ENCODE results near the gene NPAS3. TPM values are rescaled to one million over a fixed set of nuclear protein-coding genes. Genes with fewer than 3 reads are reported as not detected.
A peak's percentile ranks its signal among the peaks of the same experiment; 100 is the strongest.

The NPAS3 gene
- total RNA-seq, 4 donors from 2014 or later: 0.51 to 15.2 (median 6.6) TPM

- Histone ChIP-seq H3K27me3 (peaks cover 11 to 25% of the 10 kb centered on the region in 2 donors), H3K9me3 (no peaks in the 10 kb centered on the region), H3K27ac (no peak overlapping the region), H3K4me3 (peak overlapping the region; percentile 27 to 41), H3K36me3 (no peaks in the 10 kb centered on the region), H3K4me1 (peaks cover 0 to 16% of the 10 kb centered on the region in 2 donors)
- no peak for TF ChIP-seq POLR2A (IDR thresholded peaks at IDR 0.05)
- no peak for TF ChIP-seq CTCF (IDR thresholded peaks at IDR 0.05)
- intact Hi-C loops (cut with DNase I; ENCODE audit: low total_unique reads): no loop called here
- DNase-seq: peak; percentile 23 to 25
These were observed 4.4 kb upstream of the NPAS3 start for GRCh38 chr14:32934073-32934880.

GRCh38 chr14:32934881-32935633 lies 3.6 kb upstream of the NPAS3 start:
- peak; percentile 17 to 20 for DNase-seq
- TF ChIP-seq POLR2A (IDR thresholded peaks at IDR 0.05) (no peak), CTCF (IDR thresholded peaks at IDR 0.05) (no peak)
- Histone ChIP-seq H3K27ac (no peak overlapping the region), H3K4me3 (peak overlapping the region; percentile 27 to 41), H3K4me1 (peaks cover 0 to 16% of the 10 kb centered on the region in 2 donors), H3K36me3 (no peaks in the 10 kb centered on the region), H3K9me3 (no peaks in the 10 kb centered on the region), H3K27me3 (peaks cover 11 to 25% of the 10 kb centered on the region in 2 donors)
- intact Hi-C loops (cut with DNase I; ENCODE audit: low total_unique reads): no loop called here

- H3K4me1 ChIP-seq: peaks cover 0 to 7% of the 10 kb centered on the region in 2 donors
- DNase-seq: peak; percentile 80 to 82
- intact Hi-C loops (cut with DNase I; ENCODE audit: low total_unique reads): no loop called here
- H3K36me3 ChIP-seq: no peaks in the 10 kb centered on the region
- H3K9me3 ChIP-seq: no peaks in the 10 kb centered on the region
- peak overlapping the region; percentile 87 to 88 for H3K27ac ChIP-seq
- TF ChIP-seq CTCF (IDR thresholded peaks at IDR 0.05): no peak
- TF ChIP-seq POLR2A (IDR thresholded peaks at IDR 0.05): no peak
- H3K4me3 ChIP-seq: peak overlapping the region; percentile 46 to 69
- peaks cover 7 to 19% of the 10 kb centered on the region in 2 donors for H3K27me3 ChIP-seq
These were observed 781 bp downstream of the NPAS3 start for GRCh38 chr14:32939254-32940065.

GRCh38 chr14:32940066-32940651 lies 1.5 kb downstream of the NPAS3 start:
- no peaks in the 10 kb centered on the region for H3K9me3 ChIP-seq
- H3K36me3 ChIP-seq: no peaks in the 10 kb centered on the region
- TF ChIP-seq CTCF (IDR thresholded peaks at IDR 0.05): no peak
- TF ChIP-seq POLR2A (IDR thresholded peaks at IDR 0.05): no peak
- intact Hi-C loops (cut with DNase I; ENCODE audit: low total_unique reads): no loop called here
- DNase-seq: no peak
- H3K4me1 ChIP-seq: peaks cover 0 to under 1% of the 10 kb centered on the region in 2 donors
- peaks cover 7 to 16% of the 10 kb centered on the region in 2 donors for H3K27me3 ChIP-seq
- peak overlapping the region; percentile 46 to 69 for H3K4me3 ChIP-seq
- peak overlapping the region; percentile 87 to 88 for H3K27ac ChIP-seq

Data from uterus (tissue), 4 donors.